ENCODE results near the gene NUMA1.

Gene NUMA1

DNA sequence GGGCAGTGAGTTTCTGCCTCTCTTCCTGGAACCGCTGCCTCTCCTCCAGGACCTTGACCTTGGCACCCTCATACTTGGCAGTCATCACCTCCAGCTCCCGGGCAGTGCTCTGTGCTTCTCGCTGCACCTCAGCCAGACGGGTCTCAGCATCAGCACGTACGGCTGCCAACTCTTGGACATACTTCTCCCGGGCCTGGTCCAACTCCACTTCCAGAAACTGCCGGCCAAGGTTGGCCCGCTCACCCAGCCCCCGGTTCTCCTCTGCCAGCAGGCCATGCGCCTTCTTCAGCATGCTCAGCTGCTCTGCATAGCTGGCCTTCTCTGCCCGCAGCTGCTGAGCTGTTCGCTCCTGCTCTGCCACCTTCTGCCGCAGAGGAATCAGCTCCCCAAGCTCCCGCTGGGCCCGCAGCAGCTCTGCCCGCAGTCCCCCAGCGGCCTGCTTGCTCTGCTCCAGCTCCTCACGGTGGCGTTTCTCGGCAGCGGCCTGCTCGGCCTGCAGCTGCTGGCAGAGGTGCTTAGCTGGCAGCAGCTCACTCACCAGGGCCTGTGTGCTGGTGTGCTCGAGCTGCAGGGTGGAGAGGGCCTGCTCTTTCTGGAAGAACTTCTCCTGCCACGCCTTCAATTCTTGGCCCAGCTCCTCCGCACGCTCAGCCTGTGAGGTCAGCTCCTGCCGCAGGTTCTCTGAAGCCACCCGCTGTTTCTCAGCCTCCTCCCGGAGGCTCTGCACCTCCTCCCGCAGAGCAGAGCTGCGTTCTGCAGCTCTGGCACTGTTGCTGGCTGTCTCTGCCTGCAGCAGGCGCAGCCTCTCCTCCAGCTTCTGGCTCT lies 67.2 kb downstream of the NUMA1 start:
- no peak for DNase-seq

DNA sequence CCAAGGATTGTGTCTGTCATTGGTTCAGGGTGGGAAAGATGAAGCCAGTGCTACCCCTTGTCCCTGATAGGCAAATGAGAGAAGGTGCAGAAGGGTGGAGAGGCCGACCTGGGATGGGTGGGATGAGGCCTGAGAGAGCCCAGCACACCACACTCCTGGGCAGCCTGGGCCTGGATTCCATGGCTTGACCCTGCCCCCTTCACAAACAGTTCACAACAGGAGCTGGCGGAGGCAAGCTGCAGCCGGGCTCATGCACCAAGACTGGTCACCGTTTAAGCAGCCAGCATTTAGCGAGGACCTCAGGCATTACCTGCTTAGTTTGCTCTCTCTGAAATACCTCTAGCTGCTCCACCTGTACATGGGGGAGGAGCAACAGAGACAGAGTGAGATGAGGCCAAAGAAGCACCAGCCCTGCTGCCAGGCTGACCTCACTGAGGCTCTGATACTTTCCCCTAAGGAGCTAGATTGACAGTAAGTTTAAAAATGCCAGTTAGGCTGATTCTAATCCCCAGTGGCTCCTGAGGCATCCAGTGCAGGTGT lies 68.2 kb downstream of the NUMA1 start:
- DNase-seq: no peak

- no peak for DNase-seq
Measured at GRCh38 chr11:72010529-72011233, 69.7 kb downstream of the NUMA1 start.

GRCh38 chr11:72009156-72009555 lies 71.2 kb downstream of the NUMA1 start:
- no peak for DNase-seq

DNA sequence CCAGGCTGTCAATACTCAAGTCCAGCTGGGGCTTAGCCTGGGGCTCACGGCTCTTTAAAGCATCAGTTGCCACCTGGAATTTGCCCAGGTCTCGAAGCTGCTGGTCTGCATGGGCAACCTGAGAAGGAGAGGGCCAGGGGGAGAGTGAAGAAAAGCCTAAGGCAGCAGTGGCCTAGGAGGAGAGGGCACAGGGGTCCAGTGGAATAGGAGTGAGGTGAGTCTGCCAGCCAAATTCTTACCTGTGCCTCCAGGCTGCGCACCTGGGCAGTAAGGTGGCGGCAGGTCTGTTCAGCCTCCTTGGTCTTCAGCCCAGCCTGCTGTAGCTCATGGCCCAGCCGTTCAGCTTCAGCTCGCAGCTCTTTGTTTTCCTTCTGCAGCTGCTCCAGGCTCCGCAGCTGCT lies 71.6 kb downstream of the NUMA1 start:
- DNase-seq: no peak

- no peak for DNase-seq
Measured at GRCh38 chr11:72007587-72007986, 72.8 kb downstream of the NUMA1 start.

DNA sequence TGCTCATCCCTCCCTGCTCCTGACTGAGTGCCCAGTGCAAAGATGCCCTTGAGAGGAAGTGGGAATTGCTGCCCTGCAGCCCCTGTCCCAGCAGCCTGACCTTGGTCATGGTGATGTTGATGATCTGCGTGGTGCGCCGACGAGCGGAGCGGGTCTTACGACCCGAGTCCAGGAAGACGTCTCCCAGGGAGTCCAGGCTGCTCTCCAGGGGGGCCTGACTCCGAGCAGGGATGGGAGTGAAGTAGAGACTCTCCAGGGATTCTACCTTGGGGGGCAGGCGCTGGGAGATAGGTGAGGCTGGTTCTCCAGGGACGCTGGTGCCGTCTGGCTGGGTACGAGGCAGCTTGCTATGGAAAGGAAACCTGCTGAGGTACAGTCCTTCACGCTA lies 73.3 kb downstream of the NUMA1 start:
- no peak for DNase-seq

- no peak for DNase-seq
Measured at GRCh38 chr11:72006309-72007088, 73.8 kb downstream of the NUMA1 start.

DNA sequence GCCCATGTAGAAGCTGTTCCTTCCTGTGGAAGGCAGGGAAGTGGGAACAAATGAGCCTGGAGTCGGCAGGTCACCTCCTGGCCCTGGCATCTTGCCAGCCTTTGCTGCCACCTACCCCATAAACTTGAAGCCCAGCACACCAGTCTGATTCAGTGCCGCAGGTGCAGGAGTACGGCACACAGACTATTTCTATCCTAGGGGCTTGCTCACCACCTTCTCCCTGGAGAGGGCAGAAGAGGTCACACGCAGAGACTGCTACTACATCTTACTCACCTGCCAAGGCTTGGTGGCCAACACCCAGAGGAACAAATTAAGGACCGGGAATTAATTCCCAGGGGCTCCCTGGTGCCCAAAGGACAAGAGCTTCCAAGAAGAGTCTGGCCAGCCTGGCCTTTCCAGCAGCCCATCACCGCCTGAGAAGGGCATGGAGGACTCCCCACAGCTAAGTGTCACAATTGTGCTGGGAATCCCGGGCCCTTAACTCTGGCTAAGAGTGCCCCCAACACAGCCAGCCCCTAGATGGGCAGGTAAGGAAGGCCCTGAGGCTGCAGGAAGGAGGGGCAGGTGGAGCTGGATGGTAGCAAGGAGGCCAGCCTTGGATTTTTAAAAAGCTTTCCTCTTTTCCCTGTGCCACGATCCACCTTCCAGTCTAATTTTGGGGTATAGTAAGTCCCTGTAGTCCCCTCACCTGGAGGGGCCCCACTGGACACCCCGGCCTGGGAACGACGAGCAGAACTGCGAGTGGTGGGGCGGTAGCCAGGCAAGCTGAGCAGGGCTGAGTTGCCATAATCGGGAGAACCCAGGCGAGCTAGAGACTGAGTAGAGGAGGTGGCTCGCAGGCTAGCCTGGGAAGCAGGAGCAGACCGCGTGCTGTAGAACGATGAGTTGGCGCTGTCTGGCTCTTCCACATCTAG lies 74.7 kb downstream of the NUMA1 start:
- DNase-seq: no peak

DNA sequence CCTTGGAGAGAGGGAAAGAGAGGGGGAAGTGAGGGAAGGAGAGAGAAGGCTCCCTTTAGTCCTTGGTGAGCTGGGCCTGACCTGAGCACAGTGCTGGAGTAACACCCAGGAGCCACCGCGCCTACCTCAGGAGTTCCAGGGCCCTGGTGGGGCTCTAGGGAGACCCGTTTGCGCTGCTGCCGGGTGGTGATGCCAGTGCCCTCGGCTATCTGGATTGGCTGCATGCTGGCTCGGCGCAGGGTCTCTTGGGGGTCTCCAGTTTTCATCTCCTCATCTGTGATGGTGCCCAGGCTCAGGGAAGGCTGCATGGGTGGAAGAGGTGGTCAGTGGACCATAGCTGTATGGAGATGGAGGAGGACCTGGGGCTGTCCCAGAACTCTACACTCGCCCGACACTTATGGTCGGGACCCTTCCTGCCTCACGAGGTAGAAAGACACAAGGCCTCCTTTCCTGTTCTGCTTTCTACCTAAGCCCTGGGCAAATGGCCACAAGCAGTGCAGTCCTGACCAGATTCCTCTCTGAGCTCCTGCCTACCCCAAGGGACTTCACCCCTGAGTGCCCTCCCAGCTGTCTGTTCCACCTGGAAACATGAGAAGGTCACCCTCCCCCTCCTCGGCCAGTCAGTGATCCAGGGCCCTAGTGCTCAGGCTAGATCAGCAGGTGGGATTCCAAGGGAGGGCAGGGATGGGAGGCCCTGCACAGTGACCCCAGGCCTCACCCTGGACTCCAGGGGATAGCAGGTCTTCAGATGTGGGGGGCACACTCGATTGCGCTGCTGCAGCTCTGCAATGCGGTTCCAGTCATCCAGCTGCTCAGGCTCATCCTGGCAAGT lies 75.6 kb downstream of the NUMA1 start:
- no peak for DNase-seq

GRCh38 chr11:72003776-72004171 lies 76.6 kb downstream of the NUMA1 start:
- DNase-seq: no peak

- no peak for DNase-seq
Measured at GRCh38 chr11:72002841-72003775, 77.2 kb downstream of the NUMA1 start.

DNA sequence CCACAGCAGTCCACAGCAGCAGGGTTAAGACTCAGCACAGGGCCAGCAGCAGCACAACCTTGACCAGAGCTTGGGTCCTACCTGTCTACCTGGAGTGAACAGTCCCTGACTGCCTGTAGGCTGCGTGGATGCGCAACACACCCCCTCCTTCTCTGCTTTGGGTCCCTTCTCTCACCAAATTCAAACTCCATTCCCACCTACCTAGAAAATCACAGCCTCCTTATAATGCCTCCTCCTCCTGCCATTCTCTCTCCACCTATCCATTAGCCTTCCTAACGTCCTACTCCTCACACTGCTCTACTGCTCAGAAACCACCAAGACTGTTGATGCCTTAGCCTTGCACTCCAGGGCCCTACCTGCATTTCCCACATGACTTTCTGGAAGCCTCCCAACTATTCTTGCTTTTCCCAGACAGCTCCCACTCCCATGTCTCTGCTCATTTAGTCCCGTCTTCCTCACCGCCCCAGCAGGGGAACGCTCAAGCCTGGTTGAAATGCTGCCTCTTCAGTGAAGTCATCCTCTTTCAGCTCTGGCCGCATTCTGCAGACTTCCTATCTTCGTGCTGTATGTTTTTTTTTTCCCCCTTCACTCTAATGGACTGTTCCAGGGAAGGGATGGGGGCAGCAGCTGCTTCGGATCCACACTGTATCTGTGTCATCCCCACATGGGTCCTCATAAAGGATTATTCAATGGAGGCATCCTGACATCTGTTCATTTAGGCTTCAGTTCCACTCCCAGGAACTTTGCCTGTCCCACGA lies 78.3 kb downstream of the NUMA1 start:
- no peak for DNase-seq

DNA sequence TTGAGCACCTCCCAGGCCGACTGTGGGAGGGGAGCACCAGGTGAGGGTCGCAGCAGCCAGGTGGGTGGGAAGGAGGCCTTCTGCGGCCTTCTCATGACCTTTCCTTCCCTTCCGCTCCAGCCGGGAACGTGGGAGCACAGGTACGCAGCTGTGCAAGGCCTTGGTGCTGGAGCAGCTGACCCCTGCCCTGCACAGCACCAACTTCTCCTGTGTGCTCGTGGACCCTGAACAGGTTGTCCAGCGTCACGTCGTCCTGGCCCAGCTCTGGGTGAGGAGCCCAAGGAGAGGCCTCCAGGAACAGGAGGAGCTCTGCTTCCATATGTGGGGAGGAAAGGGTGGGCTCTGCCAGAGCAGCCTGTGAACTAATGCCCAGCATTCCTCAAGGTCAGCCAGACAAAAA lies 79.1 kb downstream of the NUMA1 start:
- no peak for DNase-seq

- DNase-seq: no peak
Measured at GRCh38 chr11:72000202-72000867, 80.0 kb downstream of the NUMA1 start.

DNA sequence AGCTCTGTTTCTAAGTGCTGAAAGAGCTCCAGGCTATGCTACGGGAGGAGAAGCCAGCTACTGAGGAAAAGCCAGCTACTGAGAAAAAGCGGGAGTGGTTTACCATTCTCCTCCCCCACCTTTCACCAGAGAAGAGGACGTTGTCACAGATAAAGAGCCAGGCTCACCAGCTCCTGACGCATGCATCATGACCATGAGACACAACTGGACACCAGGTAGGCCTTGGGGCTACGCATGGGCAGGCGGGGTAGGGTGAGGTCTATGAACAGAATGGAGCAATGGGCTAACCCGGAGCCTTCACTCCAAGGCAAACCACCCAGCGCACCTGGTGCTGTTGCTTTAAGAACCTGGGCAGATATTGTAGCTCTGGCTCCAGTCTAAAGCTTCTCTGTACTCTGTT lies 80.5 kb downstream of the NUMA1 start:
- no peak for DNase-seq

DNA sequence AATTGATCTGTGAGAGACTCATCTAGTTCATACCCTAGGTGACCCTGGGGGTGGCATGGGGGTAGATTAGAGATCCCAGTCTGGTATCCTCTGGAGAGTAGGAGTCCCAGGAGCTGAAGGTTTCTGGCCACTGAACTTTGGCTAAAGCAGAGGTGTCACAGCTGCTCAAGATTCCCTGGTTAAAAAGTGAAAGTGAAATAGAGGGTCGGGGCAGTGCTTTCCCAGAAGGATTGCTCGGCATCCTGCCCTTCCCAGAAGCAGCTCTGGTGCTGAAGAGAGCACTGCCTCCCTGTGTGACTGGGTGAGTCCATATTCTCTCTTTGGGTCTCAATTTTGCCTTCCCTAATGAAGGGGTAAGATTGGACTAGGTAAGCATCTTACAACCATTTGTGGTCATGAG lies 81.0 kb downstream of the NUMA1 start:
- no peak for DNase-seq

DNA sequence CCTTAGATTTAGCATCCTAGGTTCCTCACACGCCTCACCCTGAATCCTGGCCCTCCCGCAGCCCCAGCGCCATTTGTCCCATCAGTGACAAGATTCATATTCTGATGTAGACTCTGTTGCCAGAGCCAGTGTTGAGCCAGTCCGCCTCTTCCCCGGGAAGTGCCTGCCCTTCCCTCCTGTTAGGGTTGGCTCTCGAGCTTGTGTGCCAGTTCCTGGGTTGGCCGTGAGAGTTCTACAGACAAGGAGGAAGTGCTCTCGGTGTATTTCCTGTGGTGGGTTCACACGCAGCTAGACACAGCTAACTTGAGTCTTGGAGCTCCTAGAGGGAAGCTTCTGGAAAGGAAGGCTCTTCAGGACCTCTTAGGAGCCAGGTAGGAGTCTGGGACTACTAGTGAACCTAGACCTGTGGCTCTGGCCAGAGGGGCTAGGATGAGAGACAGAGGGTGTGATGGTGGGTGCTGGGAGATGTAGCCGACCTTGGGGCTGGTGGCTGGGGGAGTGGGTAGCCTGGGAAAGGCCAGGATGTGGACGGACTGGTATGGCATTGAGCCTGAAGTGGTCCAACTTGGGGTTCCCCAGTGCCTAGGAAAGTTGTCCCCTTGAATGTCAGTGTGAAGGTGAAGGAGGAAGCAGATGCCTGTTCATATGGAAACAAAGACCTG lies 81.6 kb downstream of the NUMA1 start, which contains the start of gene IL18BP:
Gene IL18BP, plus strand, starts transcription at position 261 of the 662 bp plus-strand sequence. CDS start 1,076 bp downstream, outside the sequence.
- DNase-seq: no peak
